T-helper 1 cell treated with Interleukin-12 subunit alpha and Interleukin-12 subunit beta and Interleukin-4 antibody, amounts not matched to agents 30 μg/mL and 1 μg/mL, for 36 hours (primary cell): ENCODE results near the gene KLHL7.
A peak's percentile ranks its signal among the peaks of the same experiment; 100 is the strongest.

Source experiments
- H3K27ac Mint-ChIP-seq: one replicate; pipeline ENCODE4 v1.8.0; 2021; ENCODE audit warnings: mild to moderate bottlenecking, mixed read lengths
- H3K27me3 Mint-ChIP-seq: one replicate; pipeline ENCODE4 v1.8.0; 2021; ENCODE audit warnings: low read depth, mixed read lengths
- H3K36me3 Mint-ChIP-seq: one replicate; pipeline ENCODE4 v1.8.0; 2021; ENCODE audit warnings: low read depth, mixed read lengths
- H3K4me1 Mint-ChIP-seq: one replicate; pipeline ENCODE4 v1.8.0; 2021; ENCODE audit warnings: low read depth, mixed read lengths
- H3K4me3 Mint-ChIP-seq: one replicate; pipeline ENCODE4 v1.8.0; 2021; ENCODE audit warnings: mild to moderate bottlenecking, moderate library complexity, mixed read lengths
- H3K9me3 Mint-ChIP-seq: one replicate; pipeline ENCODE4 v1.8.0; 2021; ENCODE audit warnings: mixed read lengths

KLHL7 gene

DNA sequence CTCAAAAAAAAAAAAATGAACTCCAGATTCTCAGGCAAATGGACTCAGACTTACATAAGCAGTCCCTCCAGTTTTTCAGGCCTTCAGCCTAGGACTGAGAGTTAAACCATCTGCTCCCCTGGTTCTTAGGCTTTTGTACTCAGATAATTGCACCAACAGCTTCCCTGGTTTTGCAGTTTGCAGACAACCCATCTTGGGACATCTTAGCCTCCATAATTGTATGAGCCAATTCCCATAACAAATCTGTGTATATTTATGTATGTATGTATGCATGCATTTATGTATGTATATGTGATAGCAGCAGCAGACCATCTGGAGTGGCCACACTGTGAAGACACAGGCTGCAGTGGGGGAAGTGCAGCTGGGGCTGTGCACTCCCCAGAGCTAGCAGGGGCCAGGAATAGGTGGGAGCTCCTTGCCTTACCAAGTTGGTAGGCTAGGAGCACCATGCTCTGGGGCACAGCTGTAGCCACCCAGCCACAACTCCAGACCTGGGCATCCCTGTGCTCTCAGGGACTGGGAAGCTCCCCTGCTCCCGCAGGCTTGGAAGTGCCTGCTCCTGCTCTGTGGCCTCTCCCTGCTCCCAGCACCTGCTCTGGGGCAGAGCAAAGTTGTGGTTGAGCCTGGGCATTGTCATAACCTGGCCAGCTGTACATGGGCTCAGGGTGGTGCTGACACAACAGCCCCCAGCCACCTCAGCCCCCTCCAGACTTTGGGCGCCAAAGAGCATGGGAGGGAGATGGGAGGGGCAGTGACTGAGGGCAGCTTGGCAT lies 8.9 kb upstream of the KLHL7 start:
- Mint-ChIP-seq H3K27ac (no peak overlapping the region), H3K4me1 (no peaks in the 10 kb centered on the region), H3K4me3 (no peak overlapping the region), H3K9me3 (no peaks in the 10 kb centered on the region), H3K27me3 (peaks cover 18% of the 10 kb centered on the region), H3K36me3 (no peaks in the 10 kb centered on the region)

DNA sequence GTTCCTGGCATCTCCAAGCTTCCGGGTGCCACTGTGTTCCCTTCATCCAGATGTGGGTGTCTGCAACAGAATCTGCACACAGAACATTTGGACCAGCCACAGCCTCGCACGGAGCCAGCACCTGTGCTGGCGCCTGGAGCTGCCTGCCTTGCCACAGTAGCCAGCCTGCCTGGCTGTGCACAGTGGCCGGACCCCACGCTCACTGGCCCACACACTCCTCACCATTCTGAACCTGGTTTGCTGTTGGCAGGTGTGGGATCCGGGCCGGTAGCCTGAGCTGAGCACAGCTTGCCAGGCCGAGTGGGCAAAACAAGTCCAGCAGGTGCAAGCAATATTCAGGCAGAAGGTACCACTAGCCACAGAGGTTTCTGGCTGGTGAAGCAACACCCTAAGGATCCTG lies 7.6 kb upstream of the KLHL7 start:
- no peaks in the 10 kb centered on the region for H3K36me3 Mint-ChIP-seq
- no peaks in the 10 kb centered on the region for H3K4me1 Mint-ChIP-seq
- H3K27me3 Mint-ChIP-seq = peaks cover 12% of the 10 kb centered on the region
- H3K27ac Mint-ChIP-seq = no peak overlapping the region
- H3K4me3 Mint-ChIP-seq = no peak overlapping the region
- no peaks in the 10 kb centered on the region for H3K9me3 Mint-ChIP-seq

DNA sequence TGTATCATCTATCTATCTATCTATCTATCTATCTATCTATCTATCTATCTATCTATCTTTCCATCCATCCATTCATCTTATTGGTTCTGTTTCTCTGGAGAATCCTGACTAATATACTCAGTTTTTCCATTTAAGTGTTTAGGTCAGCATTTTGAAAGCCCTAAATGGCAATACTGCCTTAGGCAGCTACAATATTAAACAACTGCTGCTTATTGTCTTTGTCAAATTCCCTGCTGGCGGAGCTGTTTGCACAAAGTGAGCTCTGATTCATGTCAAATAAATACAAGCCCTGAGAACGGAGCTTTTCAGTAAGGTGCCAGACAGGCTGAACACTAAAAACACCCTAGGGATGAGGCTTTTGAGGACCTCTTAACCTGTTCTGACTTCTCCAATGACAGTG lies 7.1 kb upstream of the KLHL7 start:
- H3K27me3 Mint-ChIP-seq = peaks cover 11% of the 10 kb centered on the region
- no peak overlapping the region for H3K27ac Mint-ChIP-seq
- H3K4me3 Mint-ChIP-seq = no peak overlapping the region

DNA sequence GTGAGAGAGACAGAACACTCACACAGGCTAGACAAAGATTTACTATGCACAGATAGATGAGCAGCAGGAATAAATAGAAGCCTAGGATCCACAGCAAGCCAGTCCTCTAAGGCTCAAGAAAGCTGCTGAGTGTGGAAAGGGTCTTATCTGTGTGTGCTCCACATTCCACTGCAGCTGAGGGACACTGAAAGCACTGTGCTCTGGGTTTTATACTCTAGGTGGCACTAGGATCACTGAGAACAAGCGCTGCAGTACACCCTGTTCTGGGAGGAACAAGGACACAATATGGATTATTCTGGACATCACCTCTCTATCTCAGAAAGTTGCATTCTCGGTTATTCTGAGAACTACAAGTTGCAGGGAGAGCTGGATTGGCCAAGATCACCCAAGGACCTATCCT lies 4.9 kb upstream of the KLHL7 start:
- peaks cover 6% of the 10 kb centered on the region for H3K27me3 Mint-ChIP-seq
- H3K4me1 Mint-ChIP-seq = peaks cover 4% of the 10 kb centered on the region
- H3K36me3 Mint-ChIP-seq = no peaks in the 10 kb centered on the region
- H3K27ac Mint-ChIP-seq = no peak overlapping the region
- no peak overlapping the region for H3K4me3 Mint-ChIP-seq
- no peaks in the 10 kb centered on the region for H3K9me3 Mint-ChIP-seq

More for the DNA sequence above, 7.1 kb upstream of the KLHL7 start:
- Mint-ChIP-seq H3K4me1 (no peaks in the 10 kb centered on the region), H3K9me3 (no peaks in the 10 kb centered on the region), H3K36me3 (no peaks in the 10 kb centered on the region)

DNA sequence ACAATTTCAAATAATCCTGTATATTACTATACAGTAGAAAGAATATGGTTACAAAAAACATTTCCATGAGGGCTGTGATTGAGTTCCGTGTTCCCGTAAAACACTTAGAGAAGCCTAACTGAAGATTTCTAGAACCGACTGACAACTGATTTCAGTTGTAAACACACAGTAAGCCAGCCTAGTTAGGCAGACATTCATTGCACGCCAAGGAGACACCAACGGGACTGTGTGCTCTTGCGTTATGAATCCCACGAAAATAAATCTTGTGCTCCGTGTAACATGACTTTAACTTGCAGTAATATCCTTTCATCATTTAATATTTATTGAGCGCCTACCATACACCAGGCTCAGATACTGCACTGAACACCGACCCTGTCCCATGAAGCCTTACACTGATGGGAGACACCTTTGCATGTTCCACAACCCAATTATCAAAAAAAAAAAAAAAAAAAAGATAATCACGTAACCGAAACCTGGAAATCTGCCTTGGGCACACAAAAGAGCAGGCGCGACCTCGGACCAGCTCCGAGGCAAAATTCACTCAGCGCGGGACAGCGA lies 420 bp upstream of the KLHL7 start:
- no peaks in the 10 kb centered on the region for H3K9me3 Mint-ChIP-seq
- H3K4me1 Mint-ChIP-seq = peaks cover 28% of the 10 kb centered on the region
- H3K27ac Mint-ChIP-seq = peak overlapping the region; percentile 98
- H3K4me3 Mint-ChIP-seq = peak overlapping the region; percentile 96
- no peaks in the 10 kb centered on the region for H3K36me3 Mint-ChIP-seq
- no peaks in the 10 kb centered on the region for H3K27me3 Mint-ChIP-seq

DNA sequence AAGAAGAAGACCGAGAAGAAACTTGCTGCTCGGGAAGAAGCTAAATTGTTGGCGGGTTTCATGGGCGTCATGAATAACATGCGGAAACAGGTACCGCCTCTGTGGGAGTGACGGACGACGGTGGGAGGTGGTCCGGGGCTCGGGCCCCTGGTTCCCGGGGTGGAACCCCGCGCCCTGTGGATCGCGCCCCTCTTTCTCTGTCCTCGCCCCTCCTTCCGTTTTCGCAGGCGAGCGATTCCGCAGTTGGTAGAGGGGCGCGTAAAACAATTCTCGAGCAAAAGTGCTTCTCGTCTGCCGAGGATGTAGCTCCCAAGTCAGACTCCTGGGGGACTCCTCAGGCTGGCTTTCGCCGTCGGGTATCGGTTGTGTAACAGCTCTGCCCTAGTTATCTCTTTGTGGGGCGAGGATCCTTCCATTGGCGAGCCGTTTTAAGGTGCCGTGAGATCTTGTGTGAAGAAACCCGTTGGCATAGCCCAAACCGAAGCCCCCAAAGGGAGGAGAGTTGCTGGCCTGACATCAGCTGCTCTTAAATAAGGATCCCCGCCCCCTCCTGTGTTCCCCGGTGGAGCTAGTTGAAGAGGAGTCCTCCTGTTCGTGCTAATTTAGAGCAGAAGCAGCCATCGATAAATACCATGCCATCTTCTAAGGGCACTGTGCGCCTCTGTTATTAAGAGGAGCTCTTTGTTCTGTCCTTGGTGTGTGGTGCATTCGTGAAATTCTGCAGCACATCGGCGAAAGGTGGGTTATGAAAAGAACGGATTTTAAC lies 655 bp downstream of the KLHL7 start:
- peak overlapping the region; percentile 98 for H3K27ac Mint-ChIP-seq
- H3K27me3 Mint-ChIP-seq = no peaks in the 10 kb centered on the region
- H3K36me3 Mint-ChIP-seq = no peaks in the 10 kb centered on the region
- H3K9me3 Mint-ChIP-seq = no peaks in the 10 kb centered on the region
- peak overlapping the region; percentile 96 for H3K4me3 Mint-ChIP-seq
- peaks cover 29% of the 10 kb centered on the region for H3K4me1 Mint-ChIP-seq

DNA sequence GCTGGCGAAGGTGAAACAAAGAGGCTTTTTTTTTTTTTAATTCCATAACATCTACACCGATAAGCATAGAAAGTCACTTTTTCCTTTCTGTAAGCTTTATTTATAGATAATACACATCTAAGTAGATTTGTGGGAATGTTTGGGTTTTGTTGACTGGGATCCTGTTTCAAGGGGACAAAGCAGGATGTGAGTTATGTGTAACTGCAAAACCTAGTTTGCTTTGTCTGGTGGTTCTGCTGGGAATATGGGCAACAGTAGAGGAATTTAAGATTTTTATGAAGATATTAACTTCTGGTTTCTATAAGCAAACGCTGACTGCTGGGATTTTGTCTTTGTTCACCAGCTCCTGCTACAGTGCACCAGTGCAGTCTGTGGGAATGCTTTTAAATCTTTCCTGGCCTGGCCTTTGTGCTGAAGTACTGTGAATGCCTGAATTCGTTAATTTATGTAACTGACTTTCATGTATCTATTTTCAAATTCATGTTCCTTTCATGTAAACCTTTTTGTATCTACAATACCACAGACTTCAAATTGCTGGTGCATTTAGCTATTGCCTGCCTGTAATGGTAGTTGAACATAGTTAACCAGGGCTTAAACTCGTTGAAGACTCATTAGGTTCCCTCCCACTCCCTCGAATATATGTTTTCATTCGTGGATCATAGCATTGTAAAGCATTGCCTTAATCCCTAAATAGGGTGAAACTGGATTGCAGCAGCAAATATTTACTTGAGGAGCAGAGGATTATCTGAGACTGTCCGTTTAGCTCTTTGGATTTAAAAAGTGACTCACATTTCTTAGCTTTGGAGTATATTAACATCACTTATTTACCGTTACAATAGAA lies 1.5 kb downstream of the KLHL7 start:
- H3K4me3 Mint-ChIP-seq = peak overlapping the region; percentile 96
- peaks cover 29% of the 10 kb centered on the region for H3K4me1 Mint-ChIP-seq
- no peaks in the 10 kb centered on the region for H3K27me3 Mint-ChIP-seq
- H3K27ac Mint-ChIP-seq = peak overlapping the region; percentile 77
- no peaks in the 10 kb centered on the region for H3K36me3 Mint-ChIP-seq
- no peaks in the 10 kb centered on the region for H3K9me3 Mint-ChIP-seq

DNA sequence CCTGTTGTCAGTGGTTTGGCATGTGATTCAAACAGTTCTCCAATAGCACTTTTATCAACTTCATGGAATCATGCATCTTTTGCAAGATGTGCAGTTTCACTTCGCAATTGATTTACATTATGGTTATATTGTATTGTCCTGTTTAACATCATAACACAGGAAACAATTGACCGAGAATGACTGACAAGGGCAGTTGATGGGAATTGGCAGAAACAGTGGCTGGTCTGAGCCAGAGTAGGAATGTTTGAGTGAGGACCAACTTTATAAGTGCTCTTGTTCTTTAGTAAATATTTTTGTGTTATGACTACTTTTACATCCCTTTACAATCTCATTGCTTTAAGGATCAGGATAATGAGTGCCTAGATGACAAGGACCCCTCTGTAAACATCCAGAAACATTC lies 2.2 kb downstream of the KLHL7 start:
- Mint-ChIP-seq H3K9me3 (no peaks in the 10 kb centered on the region), H3K4me1 (peaks cover 29% of the 10 kb centered on the region), H3K36me3 (no peaks in the 10 kb centered on the region), H3K27me3 (no peaks in the 10 kb centered on the region), H3K4me3 (no peak overlapping the region), H3K27ac (no peak overlapping the region)

DNA sequence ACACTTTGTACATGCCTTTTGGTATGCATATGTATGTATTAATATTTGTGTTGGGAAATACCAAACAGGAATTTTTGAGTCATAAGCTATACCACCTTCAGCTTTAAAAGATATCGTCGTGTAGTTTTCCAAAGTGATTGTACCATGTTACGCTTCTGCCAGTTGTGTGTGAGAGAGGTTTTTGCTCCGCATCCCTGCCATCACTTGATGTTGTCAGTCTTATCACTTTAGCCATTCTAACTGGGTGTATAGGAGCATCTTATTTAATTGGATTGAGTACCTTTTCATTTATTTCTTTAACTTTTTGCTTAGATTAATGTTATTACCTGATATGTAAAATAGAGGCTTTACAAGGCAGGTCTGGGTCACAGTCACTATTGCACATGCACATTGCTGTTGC lies 3.4 kb downstream of the KLHL7 start:
- Mint-ChIP-seq H3K27me3 (no peaks in the 10 kb centered on the region), H3K27ac (no peak overlapping the region), H3K4me3 (no peak overlapping the region), H3K4me1 (peaks cover 29% of the 10 kb centered on the region), H3K36me3 (no peaks in the 10 kb centered on the region), H3K9me3 (no peaks in the 10 kb centered on the region)

DNA sequence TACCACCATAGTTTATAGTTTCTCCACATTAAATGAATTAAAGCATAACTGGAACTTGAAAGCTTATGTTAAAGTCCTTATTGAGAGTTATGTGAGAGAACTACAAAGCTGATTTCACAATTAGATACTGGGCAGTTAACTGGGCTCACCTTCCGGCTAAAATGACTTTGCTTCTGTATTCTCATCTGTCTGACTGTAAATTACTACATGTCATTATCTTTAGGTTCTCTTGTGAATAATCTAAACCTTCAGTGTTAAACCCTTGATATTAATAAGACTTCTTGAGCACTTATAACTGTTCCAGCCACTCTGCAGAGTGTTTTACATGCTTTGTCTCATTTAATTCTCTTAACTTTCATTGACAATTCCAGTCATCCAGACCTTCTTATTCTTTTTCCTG lies 3.9 kb downstream of the KLHL7 start:
- Mint-ChIP-seq H3K4me3 (no peak overlapping the region), H3K9me3 (no peaks in the 10 kb centered on the region), H3K36me3 (no peaks in the 10 kb centered on the region), H3K27me3 (no peaks in the 10 kb centered on the region), H3K4me1 (peaks cover 29% of the 10 kb centered on the region), H3K27ac (no peak overlapping the region)

DNA sequence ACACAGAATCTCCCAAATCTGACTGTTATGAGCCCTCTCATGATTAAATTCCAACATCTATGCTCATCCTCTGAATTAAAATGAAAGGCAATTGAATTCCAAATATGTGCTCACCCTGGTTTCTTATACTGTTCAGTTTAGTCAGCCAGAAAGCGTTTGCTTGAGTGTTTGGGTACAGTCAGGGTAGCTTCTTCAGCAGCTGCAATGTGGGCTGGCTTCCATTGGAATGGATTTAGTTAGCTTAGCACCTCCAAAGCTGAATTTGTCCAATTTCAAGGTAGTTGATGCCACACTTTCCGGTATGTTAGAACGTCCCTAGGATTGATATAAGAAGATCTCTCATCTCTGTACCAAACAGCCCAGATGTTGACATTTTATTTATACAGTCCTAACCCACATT lies 9.3 kb downstream of the KLHL7 start:
- Mint-ChIP-seq H3K4me1 (peaks cover 3% of the 10 kb centered on the region), H3K27me3 (no peaks in the 10 kb centered on the region), H3K27ac (no peak overlapping the region), H3K4me3 (no peak overlapping the region), H3K9me3 (no peaks in the 10 kb centered on the region), H3K36me3 (no peaks in the 10 kb centered on the region)

DNA sequence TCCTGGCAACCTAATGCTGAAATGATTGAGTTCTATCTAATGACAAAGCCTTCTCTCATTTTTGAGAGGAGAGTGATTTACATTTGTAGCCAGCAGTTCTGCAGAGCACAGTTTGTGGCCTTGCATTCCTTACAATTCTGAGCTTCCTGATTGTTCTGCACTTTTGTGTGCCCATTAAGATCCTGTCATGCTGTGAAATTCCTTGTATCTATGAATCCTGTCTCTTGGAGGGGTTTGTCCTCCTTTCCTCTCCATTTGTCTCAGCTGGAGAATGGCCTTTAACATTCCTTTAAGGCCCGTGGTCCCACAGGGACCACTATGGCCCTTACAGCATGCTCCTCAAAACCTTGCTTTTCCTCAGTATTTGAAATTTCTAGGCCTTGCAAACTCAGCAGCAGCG lies 10.4 kb downstream of the KLHL7 start:
- H3K4me1 Mint-ChIP-seq = no peaks in the 10 kb centered on the region
- H3K4me3 Mint-ChIP-seq = no peak overlapping the region
- no peaks in the 10 kb centered on the region for H3K36me3 Mint-ChIP-seq
- H3K27ac Mint-ChIP-seq = no peak overlapping the region
- H3K9me3 Mint-ChIP-seq = no peaks in the 10 kb centered on the region
- H3K27me3 Mint-ChIP-seq = no peaks in the 10 kb centered on the region

DNA sequence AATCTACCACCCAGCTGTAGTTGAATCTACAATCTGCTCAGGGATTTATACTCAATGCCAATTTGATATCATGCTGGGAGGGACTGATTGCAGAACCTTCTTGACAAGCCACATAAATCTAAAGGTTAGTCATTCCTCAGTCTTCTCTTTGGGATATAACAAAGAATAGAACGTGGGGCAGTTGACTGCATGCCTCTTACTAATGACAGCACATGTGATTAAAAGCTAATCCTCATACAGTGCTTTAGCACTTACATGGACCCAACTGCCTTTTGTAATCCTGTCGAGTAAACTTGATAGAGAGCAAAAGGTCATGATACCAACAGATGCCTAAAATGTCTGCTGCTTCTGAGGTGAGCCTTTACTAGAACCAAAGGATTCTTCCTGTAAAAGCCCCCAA lies 12.3 kb downstream of the KLHL7 start:
- Mint-ChIP-seq H3K4me1 (peaks cover 2% of the 10 kb centered on the region), H3K27me3 (no peaks in the 10 kb centered on the region), H3K9me3 (no peaks in the 10 kb centered on the region), H3K36me3 (peaks cover 4% of the 10 kb centered on the region), H3K4me3 (no peak overlapping the region), H3K27ac (no peak overlapping the region)

DNA sequence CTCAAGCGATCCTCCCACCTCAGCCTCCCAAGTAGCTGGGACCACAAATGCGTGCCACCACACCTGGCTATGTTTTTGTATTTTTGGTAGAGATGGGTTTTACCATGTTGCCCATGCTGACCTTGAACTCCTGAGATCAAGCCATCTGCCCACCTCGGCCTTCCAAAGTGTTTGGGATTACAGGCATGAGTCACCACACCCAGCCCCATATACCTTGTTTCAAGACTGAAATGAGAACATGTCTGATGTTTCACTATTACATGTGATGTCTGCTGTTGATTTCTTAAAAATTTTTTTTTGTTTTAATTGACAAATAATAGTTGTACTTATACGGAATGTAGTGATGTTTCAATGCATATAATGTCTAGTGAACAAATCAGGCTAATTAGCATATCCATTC lies 14.5 kb downstream of the KLHL7 start:
- H3K36me3 Mint-ChIP-seq = peaks cover 4% of the 10 kb centered on the region
- H3K4me3 Mint-ChIP-seq = no peak overlapping the region
- peaks cover 2% of the 10 kb centered on the region for H3K4me1 Mint-ChIP-seq
- H3K27me3 Mint-ChIP-seq = no peaks in the 10 kb centered on the region
- no peaks in the 10 kb centered on the region for H3K9me3 Mint-ChIP-seq
- H3K27ac Mint-ChIP-seq = no peak overlapping the region
